ENCODE data around the gene TKTL1. TPM values are rescaled to one million over a fixed set of nuclear protein-coding genes. Genes with fewer than 3 reads are reported as not detected.

The TKTL1 gene
- total RNA-seq, 1 donor from 2014 or later: not detected

DNA sequence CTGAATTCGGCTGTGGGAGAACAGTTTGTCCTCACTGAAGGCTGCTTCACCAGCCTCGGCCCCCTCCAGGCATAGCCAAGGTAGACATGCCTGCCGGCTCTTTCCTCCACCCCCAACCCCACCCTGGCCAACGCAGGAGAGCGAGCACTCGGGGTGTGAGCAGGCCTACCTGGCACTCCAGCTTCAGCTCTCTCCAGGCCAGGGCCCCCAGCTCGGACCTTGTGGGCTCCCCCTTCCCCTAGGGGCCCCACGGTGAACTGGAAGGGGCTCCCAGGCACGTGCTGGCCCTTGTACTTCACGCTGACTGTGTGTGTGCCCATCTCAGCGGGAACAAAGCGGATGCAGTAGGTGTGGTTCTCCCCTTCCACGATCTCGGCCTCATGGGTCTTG is 56.4 kb downstream of the TKTL1 start:
- Mint-ChIP-seq H3K36me3 (ENCODE audit: insufficient read depth) (peaks cover 7% of the 10 kb centered on the region), H3K4me3 (ENCODE audit: low read depth) (no peak overlapping the region), H3K9me3 (ENCODE audit: low read depth) (peaks cover 3% of the 10 kb centered on the region), H3K27me3 (no peaks in the 10 kb centered on the region), H3K27ac (no peak overlapping the region), H3K4me1 (ENCODE audit: low read depth) (no peaks in the 10 kb centered on the region)
- no peak for TF ChIP-seq CTCF (IDR thresholded peaks at IDR 0.05; ENCODE audit: unreplicated experiment)
- DNase-seq (ENCODE audit: low spot score, unreplicated experiment): no peak

- TF ChIP-seq CTCF (IDR thresholded peaks at IDR 0.05; ENCODE audit: unreplicated experiment): no peak
- Mint-ChIP-seq H3K4me3 (ENCODE audit: low read depth) (no peak overlapping the region), H3K36me3 (ENCODE audit: insufficient read depth) (peaks cover 3% of the 10 kb centered on the region)
Observed at GRCh38 chrX:154352466-154352865, 56.9 kb downstream of the TKTL1 start.

DNA sequence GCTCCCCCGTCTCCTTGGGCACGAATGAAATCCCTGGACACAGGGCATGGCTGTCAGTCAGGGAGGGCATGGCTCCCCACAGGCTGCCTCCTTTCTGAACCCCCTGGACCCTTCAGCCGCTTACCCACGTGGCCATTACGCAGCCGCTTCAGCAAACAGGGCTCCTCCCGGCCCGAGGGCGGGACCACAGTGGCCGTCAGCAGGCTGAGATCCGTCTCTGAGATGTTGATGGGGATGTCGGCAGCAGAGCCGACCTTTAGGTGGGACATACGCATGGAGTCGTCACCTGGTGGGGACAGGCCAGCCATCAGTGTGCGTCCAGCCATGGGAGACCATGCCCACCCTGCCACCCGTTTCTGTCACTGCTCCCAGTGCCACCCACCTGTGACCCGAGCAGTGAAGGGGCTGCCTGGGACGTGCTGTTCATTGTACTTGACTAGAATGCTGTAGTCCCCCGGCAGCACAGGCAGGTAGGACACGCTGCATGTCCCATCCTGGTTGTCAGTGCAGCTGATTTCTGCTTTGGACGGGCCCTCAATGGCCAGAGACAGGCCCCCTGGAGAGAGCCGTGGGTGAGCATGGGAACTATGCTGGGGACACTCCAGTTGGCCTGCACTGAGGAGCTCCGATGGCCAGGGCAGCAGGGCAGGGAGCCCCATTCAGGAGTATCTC is 57.7 kb downstream of the TKTL1 start:
- Mint-ChIP-seq H3K9me3 (ENCODE audit: low read depth) (no peaks in the 10 kb centered on the region), H3K4me3 (ENCODE audit: low read depth) (no peak overlapping the region), H3K27ac (no peak overlapping the region), H3K27me3 (no peaks in the 10 kb centered on the region), H3K4me1 (ENCODE audit: low read depth) (no peaks in the 10 kb centered on the region), H3K36me3 (ENCODE audit: insufficient read depth) (peaks cover 3% of the 10 kb centered on the region)
- no peak for TF ChIP-seq CTCF (IDR thresholded peaks at IDR 0.05; ENCODE audit: unreplicated experiment)
- DNase-seq (ENCODE audit: low spot score, unreplicated experiment): no peak

More at GRCh38 chrX:154352466-154352865, 56.9 kb downstream of the TKTL1 start:
- H3K9me3 Mint-ChIP-seq (ENCODE audit: low read depth): peaks cover under 1% of the 10 kb centered on the region
- no peak for DNase-seq (ENCODE audit: low spot score, unreplicated experiment)
- no peak overlapping the region for H3K27ac Mint-ChIP-seq
- no peaks in the 10 kb centered on the region for H3K27me3 Mint-ChIP-seq
- no peaks in the 10 kb centered on the region for H3K4me1 Mint-ChIP-seq (ENCODE audit: low read depth)

DNA sequence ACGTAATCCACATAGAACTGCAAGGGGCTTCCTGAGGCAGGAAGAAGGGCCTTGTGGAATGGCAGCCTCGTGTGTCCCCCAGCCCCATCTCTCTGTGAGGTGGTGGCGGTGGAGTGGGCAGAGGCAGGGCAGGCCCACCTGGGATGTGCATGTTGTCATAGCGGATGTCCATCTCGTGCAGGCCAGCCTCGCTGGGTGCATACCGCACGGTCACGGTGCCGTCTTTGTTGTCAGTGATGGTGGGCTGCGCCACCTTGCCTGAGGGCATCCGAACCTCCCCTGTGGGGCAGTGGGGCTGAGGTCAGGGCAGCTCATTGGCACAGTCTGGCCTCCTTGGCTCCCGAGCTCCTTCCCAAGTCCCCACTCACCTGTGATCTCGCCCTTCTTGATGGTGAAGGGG is 58.4 kb downstream of the TKTL1 start:
- no peaks in the 10 kb centered on the region for H3K27me3 Mint-ChIP-seq
- H3K4me1 Mint-ChIP-seq (ENCODE audit: low read depth): no peaks in the 10 kb centered on the region
- DNase-seq (ENCODE audit: low spot score, unreplicated experiment): no peak
- peaks cover 3% of the 10 kb centered on the region for H3K9me3 Mint-ChIP-seq (ENCODE audit: low read depth)
- H3K36me3 Mint-ChIP-seq (ENCODE audit: insufficient read depth): peaks cover 3% of the 10 kb centered on the region
- no peak overlapping the region for H3K27ac Mint-ChIP-seq
- TF ChIP-seq CTCF (IDR thresholded peaks at IDR 0.05; ENCODE audit: unreplicated experiment): no peak
- no peak overlapping the region for H3K4me3 Mint-ChIP-seq (ENCODE audit: low read depth)

- Mint-ChIP-seq H3K27me3 (no peaks in the 10 kb centered on the region), H3K4me3 (ENCODE audit: low read depth) (no peak overlapping the region), H3K27ac (no peak overlapping the region), H3K9me3 (ENCODE audit: low read depth) (peaks cover 3% of the 10 kb centered on the region), H3K36me3 (ENCODE audit: insufficient read depth) (peaks cover 3% of the 10 kb centered on the region), H3K4me1 (ENCODE audit: low read depth) (no peaks in the 10 kb centered on the region)
- no peak for TF ChIP-seq CTCF (IDR thresholded peaks at IDR 0.05; ENCODE audit: unreplicated experiment)
- DNase-seq (ENCODE audit: low spot score, unreplicated experiment): no peak
Observed at GRCh38 chrX:154354516-154354915, 58.9 kb downstream of the TKTL1 start.

All from progenitor cell of endocrine pancreas (in vitro differentiated cells).